Osteocyte (in vitro differentiated cells): ENCODE results near the gene GNPTAB. TPM values are rescaled to one million over a fixed set of nuclear protein-coding genes. Genes with fewer than 3 reads are reported as not detected.

Experiments used
- DNase-seq: peaks from one replicate; pipeline ENCODE4 v3.0.0; 2021; ENCODE audit warnings: mixed read lengths; ENCODE audit not compliant: unreplicated experiment; ENCODE audit errors: extremely low spot score
- H3K27ac Mint-ChIP-seq: one replicate; pipeline ENCODE4 v1.8.0; 2021; ENCODE audit warnings: mild to moderate bottlenecking, mixed read lengths; ENCODE audit not compliant: unreplicated experiment
- H3K27me3 Mint-ChIP-seq: one replicate; pipeline ENCODE4 v1.8.0; 2021; ENCODE audit warnings: mixed read lengths; ENCODE audit not compliant: unreplicated experiment
- H3K36me3 Mint-ChIP-seq: one replicate; pipeline ENCODE4 v1.8.0; 2021; ENCODE audit warnings: mixed read lengths; ENCODE audit not compliant: unreplicated experiment
- H3K4me1 Mint-ChIP-seq: one replicate; pipeline ENCODE4 v1.8.0; 2021; ENCODE audit warnings: mixed read lengths; ENCODE audit not compliant: unreplicated experiment
- H3K4me3 Mint-ChIP-seq: one replicate; pipeline ENCODE4 v1.8.0; 2021; ENCODE audit warnings: mild to moderate bottlenecking, moderate library complexity, mixed read lengths; ENCODE audit not compliant: unreplicated experiment
- H3K9me3 Mint-ChIP-seq: one replicate; pipeline ENCODE4 v1.8.0; 2021; ENCODE audit warnings: mixed read lengths; ENCODE audit not compliant: unreplicated experiment
- CTCF ChIP-seq: fragments of 200-600 bp; sonication (generic); IDR thresholded peaks from 2 replicates; pipeline ENCODE4 v1.5.0; 2021; ENCODE audit warnings: antibody characterized with exemption, mild to moderate bottlenecking, moderate library complexity
- total RNA-seq: library from RNA; stranded (reverse); gene quantifications from 2 replicates; pipeline ENCODE4 v1.2.1, GENCODE V29; 2021

The GNPTAB gene
- total RNA-seq, 1 donor from 2014 or later = 25.8 TPM

GRCh38 chr12:101794574-101794973 is 36.2 kb downstream of the GNPTAB start:
- Mint-ChIP-seq H3K9me3 (no peaks in the 10 kb centered on the region), H3K4me1 (no peaks in the 10 kb centered on the region)
- TF ChIP-seq CTCF = no peak

GRCh38 chr12:101793401-101793800 is 37.4 kb downstream of the GNPTAB start:
- H3K4me3 Mint-ChIP-seq = no peak overlapping the region
- no peaks in the 10 kb centered on the region for H3K4me1 Mint-ChIP-seq
- H3K27me3 Mint-ChIP-seq = no peaks in the 10 kb centered on the region
- no peak for DNase-seq
- H3K27ac Mint-ChIP-seq = no peak overlapping the region
- H3K36me3 Mint-ChIP-seq = peaks cover 13% of the 10 kb centered on the region
- H3K9me3 Mint-ChIP-seq = no peaks in the 10 kb centered on the region
- no peak for TF ChIP-seq CTCF

More at GRCh38 chr12:101794574-101794973, 36.2 kb downstream of the GNPTAB start:
- H3K27me3 Mint-ChIP-seq = no peaks in the 10 kb centered on the region
- DNase-seq = no peak
- H3K4me3 Mint-ChIP-seq = no peak overlapping the region
- H3K36me3 Mint-ChIP-seq = peaks cover 8% of the 10 kb centered on the region
- no peak overlapping the region for H3K27ac Mint-ChIP-seq

GRCh38 chr12:101792046-101792931 is 38.5 kb downstream of the GNPTAB start:
- DNase-seq = no peak
- no peak overlapping the region for H3K27ac Mint-ChIP-seq
- peak; percentile 32 for TF ChIP-seq CTCF
- no peak overlapping the region for H3K4me3 Mint-ChIP-seq
- no peaks in the 10 kb centered on the region for H3K4me1 Mint-ChIP-seq
- H3K27me3 Mint-ChIP-seq = no peaks in the 10 kb centered on the region
- H3K9me3 Mint-ChIP-seq = no peaks in the 10 kb centered on the region
- H3K36me3 Mint-ChIP-seq = peaks cover 17% of the 10 kb centered on the region

GRCh38 chr12:101789171-101789570 is 41.6 kb downstream of the GNPTAB start:
- DNase-seq = no peak
- H3K27ac Mint-ChIP-seq = no peak overlapping the region
- no peaks in the 10 kb centered on the region for H3K4me1 Mint-ChIP-seq
- TF ChIP-seq CTCF = no peak
- no peaks in the 10 kb centered on the region for H3K9me3 Mint-ChIP-seq
- no peak overlapping the region for H3K4me3 Mint-ChIP-seq
- no peaks in the 10 kb centered on the region for H3K27me3 Mint-ChIP-seq
- H3K36me3 Mint-ChIP-seq = peaks cover 19% of the 10 kb centered on the region

GRCh38 chr12:101785671-101786070 is 45.1 kb downstream of the GNPTAB start:
- Mint-ChIP-seq H3K4me3 (no peak overlapping the region), H3K27me3 (no peaks in the 10 kb centered on the region), H3K4me1 (peaks cover 10% of the 10 kb centered on the region), H3K27ac (no peak overlapping the region), H3K9me3 (no peaks in the 10 kb centered on the region), H3K36me3 (peaks cover 15% of the 10 kb centered on the region)
- no peak for DNase-seq
- TF ChIP-seq CTCF = no peak
